ENCODE data around the gene ADM2. TPM values are rescaled to one million over a fixed set of nuclear protein-coding genes. Genes with fewer than 3 reads are reported as not detected.
A peak's percentile ranks its signal among the peaks of the same experiment; 100 is the strongest.

ADM2 gene
- total and polyA plus RNA-seq, 2 of the 13 experiments (the other 11 are each of a cell fraction or from before 2014, with no cell fraction given), result 1.2 to 3.0 TPM

DNA sequence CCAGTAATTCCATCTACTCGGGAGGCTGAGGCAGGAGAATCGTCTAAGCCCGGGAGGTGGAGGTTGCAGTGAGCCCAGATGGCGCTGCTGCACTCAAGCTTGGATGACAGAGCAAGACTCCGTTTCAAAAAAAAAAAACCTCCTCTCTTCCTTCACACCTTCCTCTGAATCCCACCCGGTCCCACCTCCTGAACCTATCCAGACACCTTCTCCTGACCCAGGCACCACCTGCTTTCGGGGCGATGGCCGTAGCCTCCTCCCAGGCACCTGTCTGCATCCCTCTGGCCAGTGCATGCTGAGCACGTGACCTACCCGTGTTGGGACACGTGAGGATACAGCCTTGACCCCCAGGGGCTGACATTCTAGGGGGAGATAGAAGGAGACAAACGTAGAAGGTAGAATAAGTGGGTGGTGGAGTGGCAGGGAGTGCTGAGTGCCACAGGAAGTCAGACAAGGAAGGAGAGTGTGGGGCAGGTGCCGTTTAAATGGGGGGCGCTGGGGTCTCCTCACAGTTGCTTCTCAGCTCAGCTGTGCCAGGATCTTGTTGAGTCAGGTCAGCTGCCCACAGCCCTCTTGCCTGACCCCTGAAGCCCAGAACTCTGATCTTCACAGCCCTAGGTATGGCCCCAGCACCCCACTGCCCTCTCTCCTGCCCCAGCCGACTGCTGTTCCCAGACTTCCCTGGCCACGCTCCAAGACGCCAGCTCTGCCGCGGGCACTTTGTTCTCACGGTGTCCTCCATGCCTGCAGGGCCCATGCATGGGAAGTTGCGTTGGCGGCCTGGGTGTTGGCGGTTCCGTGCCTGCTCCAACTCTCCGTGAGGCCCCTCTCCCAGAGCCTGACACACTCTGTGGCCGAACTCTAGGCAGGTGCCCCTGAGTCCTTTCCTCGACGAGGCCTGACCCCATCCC is 4.1 kb downstream of the ADM2 start (continued):
- TF ChIP-seq ZNF678 (CRISPR knock-in tag; IDR thresholded peaks at IDR 0.05) (0 out of 2 replicates have a peak, but pooled peaks have one; percentile 37), BCL6 (CRISPR knock-in tag; IDR thresholded peaks at IDR 0.05) (no peak; the same call in 1 of the 2 replicates), ZNF20 (CRISPR knock-in tag; IDR thresholded peaks at IDR 0.05) (no peak), NR2F6 (IDR thresholded peaks at IDR 0.05) (peak; percentile 82), NR2F6 (CRISPR knock-in tag; IDR thresholded peaks at IDR 0.05) (peak; percentile 92), ZNF558 (CRISPR knock-in tag; IDR thresholded peaks at IDR 0.05; ENCODE audit: borderline replicate concordance) (no peak), ZNF552 (CRISPR knock-in tag; IDR thresholded peaks at IDR 0.05; ENCODE audit: borderline replicate concordance) (0 out of 2 replicates have a peak, but pooled peaks have one; percentile 32), FOXK2 (IDR thresholded peaks at IDR 0.05) (no peak), ZNF83 (CRISPR knock-in tag; IDR thresholded peaks at IDR 0.05; ENCODE audit: borderline replicate concordance) (no peak), ZBTB3 (CRISPR knock-in tag; IDR thresholded peaks at IDR 0.05; ENCODE audit: borderline replicate concordance, low read depth) (no peak), JUN (CRISPR knock-in tag; IDR thresholded peaks at IDR 0.05) (0 out of 2 replicates have a peak, but pooled peaks have one; percentile 53), ZNF30 (CRISPR knock-in tag; IDR thresholded peaks at IDR 0.05) (no peak), ZNF775 (CRISPR knock-in tag; IDR thresholded peaks at IDR 0.05; ENCODE audit: borderline replicate concordance) (no peak), SIX4 (CRISPR knock-in tag; IDR thresholded peaks at IDR 0.05) (no peak), ZNF770 (CRISPR knock-in tag; IDR thresholded peaks at IDR 0.05) (peak; percentile 98), ZNF350 (CRISPR knock-in tag; IDR thresholded peaks at IDR 0.05; ENCODE audit: borderline replicate concordance, low read depth) (peak; percentile 83), MEIS1 (CRISPR knock-in tag; IDR thresholded peaks at IDR 0.05; ENCODE audit: borderline replicate concordance) (0 out of 2 replicates have a peak, but pooled peaks have one; percentile 37), MBNL3 (CRISPR knock-in tag; conservative IDR thresholded peaks at IDR 0.05) (0 out of 2 replicates have a peak, but pooled peaks have one; percentile 49), AGO2 (optimal IDR thresholded peaks at IDR 0.05; ENCODE audit: low read depth, low read length) (peak; percentile 83), ZNF275 (CRISPR knock-in tag; IDR thresholded peaks at IDR 0.05; ENCODE audit: borderline replicate concordance) (no peak)
- TF ChIP-seq, protein P1, sequence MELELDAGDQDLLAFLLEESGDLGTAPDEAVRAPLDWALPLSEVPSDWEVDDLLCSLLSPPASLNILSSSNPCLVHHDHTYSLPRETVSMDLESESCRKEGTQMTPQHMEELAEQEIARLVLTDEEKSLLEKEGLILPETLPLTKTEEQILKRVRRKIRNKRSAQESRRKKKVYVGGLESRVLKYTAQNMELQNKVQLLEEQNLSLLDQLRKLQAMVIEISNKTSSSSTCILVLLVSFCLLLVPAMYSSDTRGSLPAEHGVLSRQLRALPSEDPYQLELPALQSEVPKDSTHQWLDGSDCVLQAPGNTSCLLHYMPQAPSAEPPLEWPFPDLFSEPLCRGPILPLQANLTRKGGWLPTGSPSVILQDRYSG (CRISPR knock-in tag; IDR thresholded peaks at IDR 0.05), result peak; percentile 31; the same call in 1 of the 2 replicates
- TF ChIP-seq, protein P2, sequence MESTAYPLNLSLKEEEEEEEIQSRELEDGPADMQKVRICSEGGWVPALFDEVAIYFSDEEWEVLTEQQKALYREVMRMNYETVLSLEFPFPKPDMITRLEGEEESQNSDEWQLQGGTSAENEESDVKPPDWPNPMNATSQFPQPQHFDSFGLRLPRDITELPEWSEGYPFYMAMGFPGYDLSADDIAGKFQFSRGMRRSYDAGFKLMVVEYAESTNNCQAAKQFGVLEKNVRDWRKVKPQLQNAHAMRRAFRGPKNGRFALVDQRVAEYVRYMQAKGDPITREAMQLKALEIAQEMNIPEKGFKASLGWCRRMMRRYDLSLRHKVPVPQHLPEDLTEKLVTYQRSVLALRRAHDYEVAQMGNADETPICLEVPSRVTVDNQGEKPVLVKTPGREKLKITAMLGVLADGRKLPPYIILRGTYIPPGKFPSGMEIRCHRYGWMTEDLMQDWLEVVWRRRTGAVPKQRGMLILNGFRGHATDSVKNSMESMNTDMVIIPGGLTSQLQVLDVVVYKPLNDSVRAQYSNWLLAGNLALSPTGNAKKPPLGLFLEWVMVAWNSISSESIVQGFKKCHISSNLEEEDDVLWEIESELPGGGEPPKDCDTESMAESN (CRISPR knock-in tag; conservative IDR thresholded peaks at IDR 0.05), result 0 out of 2 replicates have a peak, but pooled peaks have one; percentile 58

All from HepG2 (cell line).